Measurements from ENCODE around the gene ALOX5AP.

Gene ALOX5AP

GRCh38 chr13:30791354-30792001 lies 56.1 kb downstream of the ALOX5AP start:
- Histone ChIP-seq H3K4me3 (replicated peaks; ENCODE audit: insufficient read depth, low read length) (no peak overlapping the region), H3K27ac (replicated peaks) (no peak overlapping the region), H3K27me3 (ENCODE audit: insufficient read depth, poor library complexity, severe bottlenecking) (no peaks in the 10 kb centered on the region)
- TF ChIP-seq SPI1 (IDR thresholded peaks at IDR 0.05; ENCODE audit: borderline replicate concordance, low read depth) = no peak
- DNase-seq (ENCODE audit: low read depth in 1 of 2, low spot score in 1 of 2) = no peak

GRCh38 chr13:30792285-30793000 lies 57.1 kb downstream of the ALOX5AP start:
- no peak for DNase-seq (ENCODE audit: low read depth in 1 of 2, low spot score in 1 of 2)
- H3K27ac ChIP-seq (replicated peaks) = no peak overlapping the region
- no peak overlapping the region for H3K4me3 ChIP-seq (replicated peaks; ENCODE audit: insufficient read depth, low read length)
- TF ChIP-seq POLR2AphosphoS5 (IDR thresholded peaks at IDR 0.05; ENCODE audit: low read depth) = no peak
- TF ChIP-seq SPI1 (IDR thresholded peaks at IDR 0.05; ENCODE audit: borderline replicate concordance, low read depth) = no peak
- no peak for TF ChIP-seq REST (IDR thresholded peaks at IDR 0.05; ENCODE audit: insufficient replicate concordance, low read depth)
- TF ChIP-seq CTCF (IDR thresholded peaks at IDR 0.05; ENCODE audit: insufficient read depth, low read length) = no peak
- TF ChIP-seq GABPA (IDR thresholded peaks at IDR 0.05; ENCODE audit: low read depth) = no peak
- H3K27me3 ChIP-seq (ENCODE audit: insufficient read depth, poor library complexity, severe bottlenecking) = no peaks in the 10 kb centered on the region

GRCh38 chr13:30796132-30796572 lies 60.8 kb downstream of the ALOX5AP start:
- H3K27ac ChIP-seq (replicated peaks) = no peak overlapping the region
- H3K27me3 ChIP-seq (ENCODE audit: insufficient read depth, poor library complexity, severe bottlenecking) = no peaks in the 10 kb centered on the region
- no peak for TF ChIP-seq GABPA (IDR thresholded peaks at IDR 0.05; ENCODE audit: low read depth)
- TF ChIP-seq POLR2AphosphoS5 (IDR thresholded peaks at IDR 0.05; ENCODE audit: low read depth) = no peak
- TF ChIP-seq REST (IDR thresholded peaks at IDR 0.05; ENCODE audit: insufficient replicate concordance, low read depth) = no peak
- no peak for TF ChIP-seq SPI1 (IDR thresholded peaks at IDR 0.05; ENCODE audit: borderline replicate concordance, low read depth)
- TF ChIP-seq CTCF (IDR thresholded peaks at IDR 0.05; ENCODE audit: insufficient read depth, low read length) = no peak
- DNase-seq (ENCODE audit: low read depth in 1 of 2, low spot score in 1 of 2) = peak in 1 of 2 experiments; percentile 19
- H3K4me3 ChIP-seq (replicated peaks; ENCODE audit: insufficient read depth, low read length) = no peak overlapping the region
